GM12878 (cell line): ENCODE measurements around the gene DENND10. TPM values are rescaled to one million over a fixed set of nuclear protein-coding genes. Genes with fewer than 3 reads are reported as not detected.

Source experiments
- ATAC-seq: fragments of 200-7000 bp; cut with Tn5 transposase; 3 replicates; pipeline ENCODE4 v1.9.1; 2020; ENCODE audit warnings: mild to moderate bottlenecking, moderate library complexity
- BruUV-seq: library from RNA; stranded (reverse); fragments of 400-500 nt; replicated peaks from 2 replicates; lab custom pipeline; 2021; lab: Mats Ljungman, UMichigan
- CTCF ChIA-PET: fragments of 300-600 bp; sonication (Branson Sonifier 250); formaldehyde crosslinking; extraction: SDS; loops from one replicate; lab custom pipeline; 2021; ENCODE audit warnings: inconsistent platforms; lab: Yijun Ruan, JAX
- POLR2A ChIA-PET: fragments of 350-600 bp; formaldehyde crosslinking; extraction: SDS; loops from one replicate; lab custom pipeline; 2021; ENCODE audit warnings: inconsistent platforms; lab: Charles Lee
- RAD21 ChIA-PET: fragments of 300-600 bp; sonication (Branson Sonifier 250); formaldehyde crosslinking; loops from one replicate; lab custom pipeline; 2023; ENCODE audit warnings: antibody characterized with exemption; ENCODE audit not compliant: unreplicated experiment; lab: Charles Lee
- SMC1A ChIA-PET: fragments of 300-600 bp; sonication (Branson Sonifier 250); formaldehyde crosslinking; loops from one replicate; lab custom pipeline; 2023; ENCODE audit not compliant: unreplicated experiment, uncharacterized antibody; lab: Charles Lee
- DNase-seq: peaks from one replicate; pipeline ENCODE4 v3.0.0-alpha.2; 2011; ENCODE audit warnings: low read depth, low spot score
- FAIRE-seq: peaks from 3 replicates; lab custom pipeline; 2011; peaks lifted over from hg19 to GRCh38; lab: Jason Lieb, UNC
- H2AFZ ChIP-seq: 2 replicates; pipeline ENCODE4 v1.6.0; 2011; ENCODE audit warnings: low read depth, low read length, control low read depth; ENCODE audit not compliant: control insufficient read depth
- H3K27ac ChIP-seq: 2 replicates; pipeline ENCODE4 v1.5.1; 2011; ENCODE audit warnings: control low read depth; ENCODE audit not compliant: control insufficient read depth, insufficient read depth
- H3K27me3 ChIP-seq, 2 experiments: replicated peaks in 1 of 2; 2 replicates each; pipeline versions ENCODE4 v1.6.0 to v1.6.1; 2011; ENCODE audit warnings: low read length in 1 of 2; ENCODE audit not compliant: control insufficient read depth in 2 of 2, insufficient read depth in 2 of 2
- H3K36me3 ChIP-seq, 2 experiments: 2 replicates each; pipeline ENCODE4 v1.5.1; 2011; ENCODE audit warnings: low read length in 1 of 2; ENCODE audit not compliant: control insufficient read depth in 2 of 2, insufficient read depth in 2 of 2
- H3K4me1 ChIP-seq: 2 replicates; pipeline ENCODE4 v1.6.1; 2011; ENCODE audit warnings: mild to moderate bottlenecking, low read length, moderate library complexity, mixed read lengths; ENCODE audit not compliant: control insufficient read depth, insufficient read depth
- H3K4me2 ChIP-seq: 2 replicates; pipeline ENCODE4 v1.6.0; 2011; ENCODE audit warnings: control low read depth; ENCODE audit not compliant: control insufficient read depth, insufficient read depth
- H3K4me3 ChIP-seq: fragments of 200-600 bp; sonication (generic); 2 replicates; pipeline ENCODE4 v1.5.1; 2016
- H3K79me2 ChIP-seq: 2 replicates; pipeline ENCODE4 v1.6.0; 2011; ENCODE audit warnings: low read length; ENCODE audit not compliant: control insufficient read depth, insufficient read depth
- H3K9ac ChIP-seq: 2 replicates; pipeline ENCODE4 v1.8.0; 2011; ENCODE audit warnings: low read length, control low read depth, mixed read lengths; ENCODE audit not compliant: control insufficient read depth, insufficient read depth
- H3K9me3 ChIP-seq: replicated peaks from 3 replicates; pipeline ENCODE4 v1.5.1; 2011; ENCODE audit warnings: mild to moderate bottlenecking, low read length; ENCODE audit not compliant: control insufficient read depth, insufficient read depth
- H4K20me1 ChIP-seq: 2 replicates; pipeline ENCODE4 v1.6.0; 2011; ENCODE audit not compliant: control insufficient read depth, insufficient read depth
- KLF5 ChIP-seq: fragments of 450-650 bp; IDR thresholded peaks from 2 replicates; pipeline ENCODE4 v1.6.1; 2014; ENCODE audit warnings: mild to moderate bottlenecking; ENCODE audit not compliant: partially characterized antibody
- LARP7 ChIP-seq: fragments of 450-650 bp; IDR thresholded peaks from 2 replicates; pipeline ENCODE4 v1.6.1; 2017; ENCODE audit warnings: mild to moderate bottlenecking
- NFYA ChIP-seq: IDR thresholded peaks from 2 replicates; pipeline ENCODE4 v1.6.1; 2011; ENCODE audit warnings: low read depth, mild to moderate bottlenecking, low read length, improper control_type of control experiment, borderline replicate concordance
- POLR2AphosphoS5 ChIP-seq: IDR thresholded peaks from 2 replicates; pipeline ENCODE4 v1.6.1; 2011; ENCODE audit warnings: mild to moderate bottlenecking, low read length, inconsistent platforms
- RUNX3 ChIP-seq: IDR thresholded peaks from 2 replicates; pipeline ENCODE4 v1.6.1; 2012; ENCODE audit warnings: low read length, inconsistent platforms
- TCF12 ChIP-seq: IDR thresholded peaks from 2 replicates; pipeline ENCODE4 v1.6.1; 2011; ENCODE audit warnings: low read depth, mild to moderate bottlenecking, low read length
- ZNF207 ChIP-seq: fragments of 450-650 bp; IDR thresholded peaks from 2 replicates; pipeline ENCODE4 v1.6.1; 2014; ENCODE audit warnings: antibody characterized with exemption, mild to moderate bottlenecking, borderline replicate concordance
- ZNF24 ChIP-seq: fragments of 450-650 bp; IDR thresholded peaks from 2 replicates; pipeline ENCODE4 v1.6.1; 2017; ENCODE audit warnings: antibody characterized with exemption, mild to moderate bottlenecking
- WGBS: methylation state at CpG from one replicate; pipeline ENCODE4 v1.1.6; 2016; ENCODE audit warnings: low lambda C conversion rate; ENCODE audit not compliant: insufficient replicate concordance, insufficient coverage; ENCODE audit errors: missing lambda C conversion rate; 5-methylcytosine and 5-hydroxymethylcytosine counted together
- in situ Hi-C: fragments of 300-500 bp; cut with MboI; formaldehyde crosslinking; loops from 9 replicates; pipeline ENCODE4 v1.14.3; 2018; ENCODE audit warnings: mixed read lengths
- intact Hi-C: fragments of 100-400 bp; cut with micrococcal nuclease; formaldehyde crosslinking; loops from one replicate; pipeline ENCODE4 v1.14.2; 2022; ENCODE audit not compliant: unreplicated experiment
- polyA plus RNA-seq, 11 experiments: library from polyadenylated mRNA; depleted of rRNA in 4 of 11; unstranded in 6 of 11; stranded (reverse) in 5 of 11; fragments of >200 nt; fragmentation: Nextera tagmentation in 4 of 11; fragmentation: Illumina TruSeq in 1 of 11; extraction: Ambion mirVana in 4 of 11; extraction: Trizol in 1 of 11; gene quantifications; 1 replicate in 1 of 11; 2 replicates in 10 of 11; pipeline versions ENCODE4 v1.2.1 to v1.2.3, GENCODE V29; 2011 to 2016; ENCODE audit warnings: inconsistent platforms in 2 of 11, missing spikeins in 2 of 11, low read depth in 1 of 11
- total RNA-seq, 4 experiments: library from RNA; depleted of rRNA in 3 of 4; stranded (reverse); fragments of >200 nt in 3 of 4; fragmentation: Illumina TruSeq in 1 of 4; extraction: Trizol in 1 of 4; gene quantifications; 2 replicates each; pipeline versions ENCODE4 v1.2.1 to v1.2.3, GENCODE V29; 2013 to 2021
- TF ChIP-seq, protein P1 (sequence below): fragments of 450-650 bp; conservative IDR thresholded peaks from 2 replicates; pipeline ENCODE4 v1.6.1; 2017; ENCODE audit warnings: mild to moderate bottlenecking, moderate library complexity

The DENND10 gene
- total and polyA plus RNA-seq, 10 of the 15 experiments (the other 5 are each of a cell fraction or from before 2014, with no cell fraction given): 21.5 to 39.8 (median 26.2) TPM

DNA sequence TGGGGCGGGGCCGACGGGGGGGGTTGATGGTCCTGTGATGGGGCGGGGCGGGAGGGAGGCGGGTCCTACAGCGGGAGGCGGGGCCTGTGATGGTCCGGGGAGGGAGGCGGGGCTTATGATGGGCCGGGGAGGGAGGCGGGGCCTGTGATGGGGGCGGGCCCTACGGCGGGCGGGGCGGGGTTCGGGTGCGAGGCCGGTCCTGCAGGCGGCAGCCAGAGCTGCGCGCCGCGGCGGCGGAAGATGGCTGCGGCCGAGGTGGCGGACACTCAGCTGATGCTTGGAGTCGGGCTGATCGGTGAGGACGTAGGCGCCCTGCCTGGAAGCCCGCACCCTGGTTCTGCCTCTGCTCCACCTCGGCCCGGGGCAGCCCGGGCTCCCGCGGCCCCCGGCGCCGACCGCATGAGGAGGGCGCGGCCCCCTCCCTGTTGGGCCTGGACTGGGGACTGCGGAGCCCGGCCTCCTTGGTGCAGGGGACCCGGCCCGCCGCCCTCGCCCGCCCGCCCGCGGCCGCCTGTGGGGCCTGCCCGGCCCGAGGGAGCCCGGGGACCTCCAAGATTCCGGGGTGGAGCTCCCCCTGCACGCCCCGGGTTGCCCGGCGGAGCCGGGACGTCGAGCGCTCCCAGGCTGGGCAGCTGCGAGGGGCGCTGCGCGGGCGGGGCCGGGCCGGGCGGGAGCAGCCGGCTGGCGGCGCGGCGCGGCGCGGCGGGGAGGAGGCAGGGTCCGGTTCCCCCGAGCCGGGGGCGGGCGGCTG lies at the start of gene DENND10 (continued):
- TF ChIP-seq NFYA: no peak
- peak; percentile 80 for TF ChIP-seq LARP7
- TF ChIP-seq TCF12: 0 out of 2 replicates have a peak, but pooled peaks have one; percentile 12

DNA sequence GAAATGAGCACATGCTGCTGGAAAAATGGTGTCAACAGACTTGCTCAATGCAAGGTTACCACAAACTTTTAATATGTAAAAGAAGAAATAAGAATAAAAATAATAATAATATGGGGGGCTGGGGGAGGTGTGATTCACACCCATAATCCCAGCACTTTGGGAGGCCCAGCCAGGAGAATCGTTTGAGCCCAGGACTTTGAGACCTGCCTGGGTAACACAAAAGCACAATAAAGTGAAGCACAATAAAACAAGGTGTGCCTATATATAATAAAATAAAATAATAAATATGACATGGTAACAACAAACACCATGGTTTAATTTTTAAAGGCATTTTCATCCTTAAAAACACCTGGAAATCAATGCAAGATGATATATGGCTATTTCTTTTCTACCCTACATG lies 48.4 kb upstream of the DENND10 start:
- no peaks in the 10 kb centered on the region for H3K4me1 ChIP-seq
- no TSS peak for BruUV-seq
- FAIRE-seq (no peak), DNase-seq (no peak)
- SMC1A ChIA-PET: no interaction called here
- no peaks in the 10 kb centered on the region for H3K27me3 ChIP-seq
- no peak overlapping the region for H3K4me2 ChIP-seq
- intact Hi-C loops: no loop called here
- H2AFZ ChIP-seq: no peak overlapping the region
- H3K79me2 ChIP-seq: no peaks in the 10 kb centered on the region; the same call in 1 of the 2 replicates
- no peaks in the 10 kb centered on the region for H3K9me3 ChIP-seq
- WGBS: 95% methylated on average over 1 of the region's 1 CpG
- H4K20me1 ChIP-seq: no peaks in the 10 kb centered on the region
- TF ChIP-seq RUNX3: no peak
- no peak for TF ChIP-seq ZNF207
- TF ChIP-seq KLF5: no peak
- TF ChIP-seq ZNF24: no peak
- TF ChIP-seq, protein P1, sequence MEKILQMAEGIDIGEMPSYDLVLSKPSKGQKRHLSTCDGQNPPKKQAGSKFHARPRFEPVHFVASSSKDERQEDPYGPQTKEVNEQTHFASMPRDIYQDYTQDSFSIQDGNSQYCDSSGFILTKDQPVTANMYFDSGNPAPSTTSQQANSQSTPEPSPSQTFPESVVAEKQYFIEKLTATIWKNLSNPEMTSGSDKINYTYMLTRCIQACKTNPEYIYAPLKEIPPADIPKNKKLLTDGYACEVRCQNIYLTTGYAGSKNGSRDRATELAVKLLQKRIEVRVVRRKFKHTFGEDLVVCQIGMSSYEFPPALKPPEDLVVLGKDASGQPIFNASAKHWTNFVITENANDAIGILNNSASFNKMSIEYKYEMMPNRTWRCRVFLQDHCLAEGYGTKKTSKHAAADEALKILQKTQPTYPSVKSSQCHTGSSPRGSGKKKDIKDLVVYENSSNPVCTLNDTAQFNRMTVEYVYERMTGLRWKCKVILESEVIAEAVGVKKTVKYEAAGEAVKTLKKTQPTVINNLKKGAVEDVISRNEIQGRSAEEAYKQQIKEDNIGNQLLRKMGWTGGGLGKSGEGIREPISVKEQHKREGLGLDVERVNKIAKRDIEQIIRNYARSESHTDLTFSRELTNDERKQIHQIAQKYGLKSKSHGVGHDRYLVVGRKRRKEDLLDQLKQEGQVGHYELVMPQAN: no peak
- no peak for TF ChIP-seq POLR2AphosphoS5
- TF ChIP-seq, all 136 proteins: peak for 0
- Histone ChIP-seq H3K36me3 (peaks cover 18 to 45% of the 10 kb centered on the region in 2 experiments), H3K4me3 (no peak overlapping the region), H3K27ac (no peak overlapping the region), H3K9ac (no peak overlapping the region)
- ChIA-PET CTCF (no interaction called here), RAD21 (no interaction called here), POLR2A (no interaction called here)
- ATAC-seq: no peak
- in situ Hi-C loops: no loop called here
